SU-DHL-6 (cell line): ENCODE data around the gene RILP.
"Not testable (repeated sequence)": the region's sequence is repeated elsewhere in the genome, so short reads cannot be mapped to it uniquely, and the experiment has no call there.

ENCODE experiments used
- H2AFZ ChIP-seq: fragments of 200-600 bp; sonication (generic); 2 replicates; pipeline ENCODE4 v1.6.1; 2014; ENCODE audit warnings: low read depth, mild to moderate bottlenecking, moderate library complexity, mixed read lengths, antibody characterized with exemption, low read length; ENCODE audit not compliant: severe bottlenecking
- H3F3A ChIP-seq: fragments of 200-600 bp; shearing (Covaris generic); 2 replicates; pipeline ENCODE4 v1.6.0; 2016; ENCODE audit warnings: antibody characterized with exemption, mild to moderate bottlenecking; ENCODE audit not compliant: insufficient read depth
- H3K27ac ChIP-seq: fragments of 200-600 bp; sonication (generic); 2 replicates; pipeline ENCODE4 v1.5.1; 2016; ENCODE audit warnings: low read depth, mild to moderate bottlenecking, low read length, moderate library complexity, mixed read lengths
- H3K27me3 ChIP-seq: fragments of 200-600 bp; sonication (generic), shearing (Covaris generic); 2 replicates; pipeline ENCODE4 v1.6.0; 2014; ENCODE audit warnings: mild to moderate bottlenecking, low read length
- H3K36me3 ChIP-seq: fragments of 200-600 bp; sonication (generic); 2 replicates; pipeline ENCODE4 v1.6.1; 2014; ENCODE audit warnings: mild to moderate bottlenecking, low read length, mixed read lengths
- H3K4me2 ChIP-seq: fragments of 300-600, 200-600 bp; shearing (Covaris generic), sonication (generic); 2 replicates; pipeline ENCODE4 v1.6.0; 2014; ENCODE audit warnings: low read length, low read depth, mild to moderate bottlenecking; ENCODE audit not compliant: poor library complexity, severe bottlenecking
- H3K4me3 ChIP-seq: fragments of 200-600 bp; sonication (generic); 2 replicates; pipeline ENCODE4 v1.5.1; 2014; ENCODE audit warnings: antibody characterized with exemption, low read length, mild to moderate bottlenecking, mixed read lengths; ENCODE audit not compliant: insufficient read depth, poor library complexity, severe bottlenecking
- H3K79me2 ChIP-seq: fragments of 200-600 bp; sonication (generic); 2 replicates; pipeline ENCODE4 v1.6.1; 2014; ENCODE audit warnings: mild to moderate bottlenecking, low read length, moderate library complexity; ENCODE audit not compliant: insufficient read depth
- H3K9ac ChIP-seq: fragments of 200-600 bp; sonication (generic); 2 replicates; pipeline ENCODE4 v1.7.0; 2014; ENCODE audit warnings: mild to moderate bottlenecking, low read length
- H3K9me2 ChIP-seq: fragments of 200-600 bp; sonication (generic); replicated peaks from 2 replicates; pipeline ENCODE4 v1.6.1; 2014; ENCODE audit warnings: low read length; ENCODE audit not compliant: insufficient read depth
- H3K9me3 ChIP-seq: fragments of 200-600 bp; sonication (generic); 2 replicates; pipeline ENCODE4 v1.6.1; 2014; ENCODE audit warnings: low read length, mixed read lengths; ENCODE audit not compliant: insufficient read depth
- H4K20me1 ChIP-seq: fragments of 200-600 bp; sonication (generic); 2 replicates; pipeline ENCODE4 v1.6.1; 2014; ENCODE audit warnings: low read depth, mild to moderate bottlenecking, antibody characterized with exemption, low read length, moderate library complexity, mixed read lengths
- EZH2phosphoT487 ChIP-seq: fragments of 200-600 bp; sonication (generic), shearing (Covaris generic); conservative IDR thresholded peaks from 2 replicates; pipeline ENCODE4 v1.6.1; 2018; ENCODE audit warnings: mild to moderate bottlenecking, antibody characterized with exemption, low read length, moderate library complexity, mixed read lengths
- TF ChIP-seq, protein P1 (sequence below): fragments of 200-600 bp; sonication (generic); IDR thresholded peaks from one replicate; pipeline ENCODE4 v1.5.1; 2017; ENCODE audit warnings: antibody characterized with exemption, mild to moderate bottlenecking, low read length, moderate library complexity; ENCODE audit not compliant: insufficient read depth, poor library complexity, severe bottlenecking

Gene RILP

DNA sequence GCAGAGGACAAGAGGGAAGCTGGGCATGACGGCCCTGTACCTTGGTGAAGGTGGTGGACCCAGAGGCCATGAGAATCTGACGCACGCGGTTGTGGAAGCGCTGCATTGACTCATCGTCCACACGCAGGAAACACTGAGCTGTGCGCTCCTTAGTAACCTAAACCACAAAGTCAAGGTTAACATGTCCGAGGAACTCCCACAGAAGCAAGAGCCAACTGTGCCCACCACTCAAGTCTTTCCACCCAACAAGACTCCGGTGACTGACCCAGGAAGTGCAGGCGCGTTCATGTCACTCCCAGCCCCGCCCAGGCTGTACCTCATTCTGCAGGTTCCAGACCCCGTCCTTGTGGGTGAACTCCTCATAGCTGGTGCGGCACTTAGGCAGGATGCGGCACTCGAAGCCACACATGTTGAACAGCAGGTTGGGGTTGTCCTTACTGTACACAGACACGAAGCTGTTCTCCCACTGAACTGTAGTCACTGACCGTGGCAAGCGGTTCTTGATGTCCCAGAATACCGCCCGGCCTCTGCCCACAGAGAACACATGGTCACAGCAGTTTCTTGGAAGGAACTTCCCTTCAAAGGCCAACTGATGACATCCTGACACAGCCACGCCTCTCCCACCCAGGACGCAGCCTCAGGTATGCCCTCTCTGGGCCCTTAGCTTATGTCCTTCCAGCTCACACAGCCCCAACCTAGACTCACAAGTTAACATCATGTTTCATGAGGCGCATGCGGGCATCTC is 23.5 kb upstream of the RILP start:
- Histone ChIP-seq H3K9me3 (no peaks in the 10 kb centered on the region), H4K20me1 (no peaks in the 10 kb centered on the region; the same call in 1 of the 2 replicates), H3K36me3 (peaks cover 26% of the 10 kb centered on the region), H3K27ac (no peak overlapping the region), H2AFZ (no peak overlapping the region), H3K27me3 (no peaks in the 10 kb centered on the region), H3K4me3 (no peak overlapping the region), H3K9me2 (no peaks in the 10 kb centered on the region), H3K4me2 (no peak overlapping the region), H3F3A (peaks cover 6% of the 10 kb centered on the region; the same call in 1 of the 2 replicates), H3K9ac (no peak overlapping the region), H3K79me2 (no peaks in the 10 kb centered on the region)
- TF ChIP-seq EZH2phosphoT487: no peak
- TF ChIP-seq, protein P1, sequence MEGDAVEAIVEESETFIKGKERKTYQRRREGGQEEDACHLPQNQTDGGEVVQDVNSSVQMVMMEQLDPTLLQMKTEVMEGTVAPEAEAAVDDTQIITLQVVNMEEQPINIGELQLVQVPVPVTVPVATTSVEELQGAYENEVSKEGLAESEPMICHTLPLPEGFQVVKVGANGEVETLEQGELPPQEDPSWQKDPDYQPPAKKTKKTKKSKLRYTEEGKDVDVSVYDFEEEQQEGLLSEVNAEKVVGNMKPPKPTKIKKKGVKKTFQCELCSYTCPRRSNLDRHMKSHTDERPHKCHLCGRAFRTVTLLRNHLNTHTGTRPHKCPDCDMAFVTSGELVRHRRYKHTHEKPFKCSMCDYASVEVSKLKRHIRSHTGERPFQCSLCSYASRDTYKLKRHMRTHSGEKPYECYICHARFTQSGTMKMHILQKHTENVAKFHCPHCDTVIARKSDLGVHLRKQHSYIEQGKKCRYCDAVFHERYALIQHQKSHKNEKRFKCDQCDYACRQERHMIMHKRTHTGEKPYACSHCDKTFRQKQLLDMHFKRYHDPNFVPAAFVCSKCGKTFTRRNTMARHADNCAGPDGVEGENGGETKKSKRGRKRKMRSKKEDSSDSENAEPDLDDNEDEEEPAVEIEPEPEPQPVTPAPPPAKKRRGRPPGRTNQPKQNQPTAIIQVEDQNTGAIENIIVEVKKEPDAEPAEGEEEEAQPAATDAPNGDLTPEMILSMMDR: no peak

DNA sequence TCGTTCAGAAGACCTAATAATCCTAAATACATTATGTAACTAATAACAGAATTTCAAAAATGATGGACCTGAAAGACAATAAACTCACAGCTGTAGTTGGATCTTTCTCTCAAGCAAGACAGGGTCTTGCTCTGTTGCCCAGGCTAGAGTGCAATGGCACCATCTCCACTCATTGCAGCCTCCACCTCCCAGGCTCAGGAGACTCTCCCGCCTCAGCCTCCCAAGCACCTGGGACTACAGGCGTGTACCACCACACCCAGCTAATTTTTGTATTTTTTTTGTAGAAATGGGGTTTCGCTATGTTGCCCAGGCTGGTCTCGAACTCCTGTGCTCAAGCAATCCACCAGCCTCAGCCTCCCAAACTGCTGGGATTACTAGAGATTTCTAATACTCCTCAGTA is 14.3 kb upstream of the RILP start:
- H3K27ac ChIP-seq, H3K9me2 ChIP-seq, H3K4me3 ChIP-seq, H3K79me2 ChIP-seq, H3F3A ChIP-seq, H3K9me3 ChIP-seq, H3K9ac ChIP-seq, H2AFZ ChIP-seq, H3K4me2 ChIP-seq, H3K27me3 ChIP-seq, H4K20me1 ChIP-seq: not testable (repeated sequence)
- H3K36me3 ChIP-seq: peaks cover 41% of the 10 kb centered on the region

DNA sequence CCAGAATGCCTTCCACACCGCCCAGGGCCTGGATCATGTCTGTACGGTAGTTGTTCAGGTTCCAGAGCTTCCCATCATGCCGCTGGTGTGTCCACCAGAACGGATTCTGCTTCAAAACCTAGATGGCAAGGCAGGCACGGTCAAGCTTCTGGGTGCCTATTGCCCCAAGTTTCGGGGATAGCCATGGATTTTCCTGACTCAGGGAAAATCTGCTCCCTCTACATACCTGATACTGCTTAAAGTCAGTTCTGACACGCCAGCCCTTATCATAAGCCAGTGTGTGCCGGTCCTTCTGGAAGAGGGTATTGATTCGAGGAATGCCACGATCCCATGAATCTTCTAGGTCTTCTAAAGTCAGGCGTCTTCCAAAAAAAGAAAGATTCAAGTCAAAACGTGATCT is 11.4 kb upstream of the RILP start:
- Histone ChIP-seq H3K27me3 (no peaks in the 10 kb centered on the region), H4K20me1 (no peaks in the 10 kb centered on the region), H3F3A (no peaks in the 10 kb centered on the region), H3K9me2 (no peaks in the 10 kb centered on the region), H3K36me3 (peaks cover 43% of the 10 kb centered on the region), H3K79me2 (0 out of 2 replicates have a peak, but pooled peaks cover 2% of the 10 kb centered on the region), H3K27ac (no peak overlapping the region), H3K9me3 (no peaks in the 10 kb centered on the region), H3K4me3 (no peak overlapping the region), H2AFZ (no peak overlapping the region), H3K9ac (no peak overlapping the region), H3K4me2 (no peak overlapping the region)
- TF ChIP-seq EZH2phosphoT487: no peak
- TF ChIP-seq, protein P1: no peak

DNA sequence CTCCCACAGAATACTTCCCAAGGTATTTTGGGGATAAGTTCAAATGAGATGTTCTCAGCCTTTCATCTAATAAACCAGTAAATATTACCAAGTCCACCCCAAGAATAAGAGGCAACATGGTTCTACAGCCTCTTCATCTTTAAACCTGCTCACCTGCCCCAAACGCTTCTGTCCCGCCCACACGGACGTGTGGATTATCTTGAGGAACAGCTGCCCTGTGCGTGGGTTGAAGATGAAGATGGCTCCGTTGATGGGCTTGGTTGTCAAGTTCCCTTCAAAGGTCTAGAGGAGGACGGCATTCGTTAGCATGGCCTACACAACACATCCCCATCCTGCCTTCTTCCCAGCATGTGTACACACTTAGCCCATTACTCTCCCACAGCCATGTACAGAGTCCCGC is 8.4 kb upstream of the RILP start:
- Histone ChIP-seq H3K79me2 (0 out of 2 replicates have a peak, but pooled peaks cover 2% of the 10 kb centered on the region), H3K36me3 (peaks cover 44% of the 10 kb centered on the region), H3K27me3 (no peaks in the 10 kb centered on the region), H2AFZ (no peak overlapping the region), H3K4me3 (no peak overlapping the region), H3K9me3 (no peaks in the 10 kb centered on the region), H3K27ac (no peak overlapping the region), H3K4me2 (no peak overlapping the region), H3K9ac (no peak overlapping the region), H3K9me2 (no peaks in the 10 kb centered on the region), H4K20me1 (no peaks in the 10 kb centered on the region), H3F3A (no peaks in the 10 kb centered on the region)
- TF ChIP-seq, protein P1: no peak
- no peak for TF ChIP-seq EZH2phosphoT487
